Endothelial cell (in vitro differentiated cells): ENCODE data around the gene UAP1. TPM values are rescaled to one million over a fixed set of nuclear protein-coding genes. Genes with fewer than 3 reads are reported as not detected.

Experiments
- DNase-seq: peaks from one replicate; pipeline ENCODE4 v3.0.0; 2021; ENCODE audit warnings: low spot score
- H3K27ac Mint-ChIP-seq: one replicate; pipeline ENCODE4 v1.8.0; 2021; ENCODE audit warnings: mixed read lengths, inconsistent platforms; ENCODE audit not compliant: unreplicated experiment
- H3K27me3 Mint-ChIP-seq: one replicate; pipeline ENCODE4 v1.8.0; 2021; ENCODE audit warnings: mild to moderate bottlenecking, moderate library complexity, mixed read lengths, inconsistent platforms; ENCODE audit not compliant: unreplicated experiment
- H3K36me3 Mint-ChIP-seq: one replicate; pipeline ENCODE4 v1.8.0; 2021; ENCODE audit warnings: mild to moderate bottlenecking, low read depth, mixed read lengths, inconsistent platforms; ENCODE audit not compliant: unreplicated experiment
- H3K4me1 Mint-ChIP-seq: one replicate; pipeline ENCODE4 v1.8.0; 2021; ENCODE audit warnings: mild to moderate bottlenecking, mixed read lengths, inconsistent platforms; ENCODE audit not compliant: unreplicated experiment
- H3K4me3 Mint-ChIP-seq: one replicate; pipeline ENCODE4 v1.8.0; 2021; ENCODE audit warnings: mild to moderate bottlenecking, mixed read lengths, inconsistent platforms; ENCODE audit not compliant: unreplicated experiment
- H3K9me3 Mint-ChIP-seq: one replicate; pipeline ENCODE4 v1.8.0; 2021; ENCODE audit warnings: mixed read lengths, inconsistent platforms; ENCODE audit not compliant: unreplicated experiment
- total RNA-seq: library from RNA; stranded (reverse); fragmentation: NEBNext Ultra II Directional; extraction: Animal tissue kit (Norgen Biotek cat#: 25700); gene quantifications from one replicate; pipeline ENCODE4 v1.2.1, GENCODE V29; 2021; ENCODE audit not compliant: unreplicated experiment
- TF ChIP-seq, protein P1 (sequence below): fragments of 200-600 bp; sonication (generic); IDR thresholded peaks from one replicate; pipeline ENCODE4 v1.5.0; 2021; ENCODE audit warnings: antibody characterized with exemption; ENCODE audit not compliant: unreplicated experiment

UAP1 gene
- total RNA-seq, 1 donor from 2014 or later = 20.9 TPM

- no peaks in the 10 kb centered on the region for H3K9me3 Mint-ChIP-seq
- no peaks in the 10 kb centered on the region for H3K36me3 Mint-ChIP-seq
- no peak overlapping the region for H3K4me3 Mint-ChIP-seq
- no peak for DNase-seq
- H3K27me3 Mint-ChIP-seq = peaks cover 2% of the 10 kb centered on the region
- H3K27ac Mint-ChIP-seq = no peak overlapping the region
- H3K4me1 Mint-ChIP-seq = no peaks in the 10 kb centered on the region
- TF ChIP-seq, protein P1, sequence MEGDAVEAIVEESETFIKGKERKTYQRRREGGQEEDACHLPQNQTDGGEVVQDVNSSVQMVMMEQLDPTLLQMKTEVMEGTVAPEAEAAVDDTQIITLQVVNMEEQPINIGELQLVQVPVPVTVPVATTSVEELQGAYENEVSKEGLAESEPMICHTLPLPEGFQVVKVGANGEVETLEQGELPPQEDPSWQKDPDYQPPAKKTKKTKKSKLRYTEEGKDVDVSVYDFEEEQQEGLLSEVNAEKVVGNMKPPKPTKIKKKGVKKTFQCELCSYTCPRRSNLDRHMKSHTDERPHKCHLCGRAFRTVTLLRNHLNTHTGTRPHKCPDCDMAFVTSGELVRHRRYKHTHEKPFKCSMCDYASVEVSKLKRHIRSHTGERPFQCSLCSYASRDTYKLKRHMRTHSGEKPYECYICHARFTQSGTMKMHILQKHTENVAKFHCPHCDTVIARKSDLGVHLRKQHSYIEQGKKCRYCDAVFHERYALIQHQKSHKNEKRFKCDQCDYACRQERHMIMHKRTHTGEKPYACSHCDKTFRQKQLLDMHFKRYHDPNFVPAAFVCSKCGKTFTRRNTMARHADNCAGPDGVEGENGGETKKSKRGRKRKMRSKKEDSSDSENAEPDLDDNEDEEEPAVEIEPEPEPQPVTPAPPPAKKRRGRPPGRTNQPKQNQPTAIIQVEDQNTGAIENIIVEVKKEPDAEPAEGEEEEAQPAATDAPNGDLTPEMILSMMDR = no peak
These were observed 7.3 kb upstream of the UAP1 start for GRCh38 chr1:162554258-162554657.

DNA sequence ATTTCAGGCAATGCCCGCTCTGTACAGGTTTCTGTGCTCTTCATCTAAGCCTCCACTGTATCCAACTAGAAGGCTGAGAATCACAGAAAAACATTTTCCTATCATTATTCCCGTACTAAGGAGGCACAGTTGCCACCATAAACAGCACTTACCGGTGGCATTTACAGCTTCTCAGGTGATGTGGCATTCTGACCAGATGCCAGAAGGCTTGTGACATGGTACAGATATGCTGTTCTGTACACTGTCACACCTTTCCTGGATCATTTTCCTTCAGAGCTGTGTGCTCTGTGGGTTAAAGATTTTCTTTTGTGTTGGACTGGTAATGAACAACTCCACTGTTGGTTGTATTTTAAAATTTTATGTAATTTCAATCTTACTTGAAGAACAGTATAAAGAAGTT is 4.0 kb upstream of the UAP1 start:
- no peak for DNase-seq
- H3K27me3 Mint-ChIP-seq = peaks cover 8% of the 10 kb centered on the region
- no peak overlapping the region for H3K27ac Mint-ChIP-seq
- H3K36me3 Mint-ChIP-seq = peaks cover 6% of the 10 kb centered on the region
- peaks cover 11% of the 10 kb centered on the region for H3K4me1 Mint-ChIP-seq
- no peaks in the 10 kb centered on the region for H3K9me3 Mint-ChIP-seq
- TF ChIP-seq, protein P1 = no peak
- no peak overlapping the region for H3K4me3 Mint-ChIP-seq

DNA sequence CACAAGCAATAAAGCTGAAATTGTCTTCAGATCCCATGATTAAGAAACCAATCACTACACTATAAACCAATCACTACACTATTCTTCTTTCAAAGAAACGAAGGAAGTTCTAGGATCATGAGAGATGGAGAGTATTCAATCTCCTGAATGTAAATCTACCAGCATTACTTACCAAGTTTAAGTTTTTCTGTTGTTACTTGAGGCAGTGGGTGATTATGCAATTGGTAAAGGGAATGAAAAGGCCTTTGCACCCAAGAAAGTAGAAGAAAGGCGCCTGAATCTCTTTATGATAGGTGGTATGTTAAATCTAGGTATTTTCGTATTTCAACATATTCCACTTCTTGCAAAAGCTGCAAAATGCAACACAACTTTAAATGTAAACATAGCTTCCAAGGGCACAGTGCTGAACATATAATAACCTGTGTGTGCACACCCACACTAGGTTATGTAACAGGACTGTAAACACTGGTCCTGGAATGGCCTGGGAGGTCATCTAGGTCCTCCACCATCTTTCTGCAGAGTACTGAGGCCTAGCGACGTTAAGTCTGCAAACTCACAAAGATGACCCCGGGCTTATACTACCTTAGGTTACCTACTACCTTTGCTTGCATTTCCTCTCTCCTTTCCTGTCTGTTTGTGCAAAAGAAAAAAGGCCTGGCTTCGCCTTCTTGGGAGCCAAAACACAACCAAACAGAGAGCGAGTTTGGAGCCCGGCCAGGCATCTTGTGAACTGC is 1.1 kb upstream of the UAP1 start:
- DNase-seq = no peak
- peak overlapping the region; percentile 74 for H3K27ac Mint-ChIP-seq
- peaks cover 26% of the 10 kb centered on the region for H3K4me1 Mint-ChIP-seq
- peaks cover 10% of the 10 kb centered on the region for H3K27me3 Mint-ChIP-seq
- peak overlapping the region; percentile 89 for H3K4me3 Mint-ChIP-seq
- no peaks in the 10 kb centered on the region for H3K9me3 Mint-ChIP-seq
- peaks cover 6% of the 10 kb centered on the region for H3K36me3 Mint-ChIP-seq
- TF ChIP-seq, protein P1 = no peak

DNA sequence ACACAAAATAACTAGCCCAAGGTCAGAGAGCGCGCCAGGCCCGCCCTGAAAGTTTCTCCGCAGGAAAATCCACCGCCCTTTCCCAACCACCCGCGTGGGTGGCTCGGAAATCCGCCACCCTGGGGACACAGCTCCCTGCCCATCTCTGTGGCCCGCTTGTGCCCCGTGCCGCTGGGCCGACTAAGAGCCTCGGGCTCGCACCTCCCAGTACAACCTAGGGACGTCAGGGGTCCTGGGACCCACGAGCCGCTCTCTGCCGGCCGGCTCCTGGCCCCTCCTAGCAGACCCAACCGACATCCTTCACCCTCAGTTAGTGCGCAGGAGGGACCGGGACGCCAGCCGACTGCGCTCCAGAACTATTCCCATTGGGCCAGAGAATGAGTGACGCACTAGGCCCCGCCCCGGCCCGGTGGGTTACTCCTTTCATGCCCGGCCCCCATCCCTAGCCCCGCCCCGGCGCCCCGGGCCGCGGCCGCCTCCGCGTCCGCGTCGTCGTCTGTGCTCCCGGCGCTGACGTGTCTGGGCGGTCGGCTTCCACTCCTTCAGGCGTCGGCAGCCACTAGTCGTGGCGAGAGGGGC is 396 bp upstream of the UAP1 start:
- peak; percentile 98 for DNase-seq
- peaks cover 10% of the 10 kb centered on the region for H3K27me3 Mint-ChIP-seq
- H3K9me3 Mint-ChIP-seq = no peaks in the 10 kb centered on the region
- H3K27ac Mint-ChIP-seq = peak overlapping the region; percentile 74
- H3K36me3 Mint-ChIP-seq = peaks cover 6% of the 10 kb centered on the region
- TF ChIP-seq, protein P1 = no peak
- peaks cover 26% of the 10 kb centered on the region for H3K4me1 Mint-ChIP-seq
- H3K4me3 Mint-ChIP-seq = peak overlapping the region; percentile 89

DNA sequence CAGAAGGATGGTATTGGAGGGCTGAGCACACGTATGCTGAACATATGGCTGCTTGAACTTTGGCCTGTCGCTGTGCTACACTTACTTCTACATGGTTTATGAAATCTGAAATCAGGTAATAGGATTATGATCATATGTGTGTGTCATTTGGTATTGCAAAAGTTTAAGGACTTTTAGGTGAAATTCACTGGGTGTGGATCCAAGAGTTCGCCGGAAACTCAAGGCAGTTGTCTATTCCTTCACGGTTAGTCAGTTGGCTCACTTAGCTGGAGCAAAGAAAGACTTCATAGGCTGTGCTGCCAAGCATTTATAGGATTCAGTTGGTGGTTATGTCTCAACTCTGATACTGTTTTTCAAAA is 927 bp downstream of the UAP1 start:
- TF ChIP-seq, protein P1 = no peak
- Mint-ChIP-seq H3K4me1 (peaks cover 26% of the 10 kb centered on the region), H3K9me3 (no peaks in the 10 kb centered on the region), H3K27me3 (peaks cover 10% of the 10 kb centered on the region), H3K4me3 (peak overlapping the region; percentile 96), H3K27ac (peak overlapping the region; percentile 37), H3K36me3 (peaks cover 6% of the 10 kb centered on the region)
- DNase-seq = no peak
